Osteocyte (in vitro differentiated cells): ENCODE data around the gene BRCA2. TPM values are rescaled to one million over a fixed set of nuclear protein-coding genes. Genes with fewer than 3 reads are reported as not detected.

Source experiments
- DNase-seq: peaks from one replicate; pipeline ENCODE4 v3.0.0; 2021; ENCODE audit warnings: mixed read lengths; ENCODE audit not compliant: unreplicated experiment; ENCODE audit errors: extremely low spot score
- H3K27ac Mint-ChIP-seq: one replicate; pipeline ENCODE4 v1.8.0; 2021; ENCODE audit warnings: mild to moderate bottlenecking, mixed read lengths; ENCODE audit not compliant: unreplicated experiment
- H3K27me3 Mint-ChIP-seq: one replicate; pipeline ENCODE4 v1.8.0; 2021; ENCODE audit warnings: mixed read lengths; ENCODE audit not compliant: unreplicated experiment
- H3K36me3 Mint-ChIP-seq: one replicate; pipeline ENCODE4 v1.8.0; 2021; ENCODE audit warnings: mixed read lengths; ENCODE audit not compliant: unreplicated experiment
- H3K4me1 Mint-ChIP-seq: one replicate; pipeline ENCODE4 v1.8.0; 2021; ENCODE audit warnings: mixed read lengths; ENCODE audit not compliant: unreplicated experiment
- H3K4me3 Mint-ChIP-seq: one replicate; pipeline ENCODE4 v1.8.0; 2021; ENCODE audit warnings: mild to moderate bottlenecking, moderate library complexity, mixed read lengths; ENCODE audit not compliant: unreplicated experiment
- H3K9me3 Mint-ChIP-seq: one replicate; pipeline ENCODE4 v1.8.0; 2021; ENCODE audit warnings: mixed read lengths; ENCODE audit not compliant: unreplicated experiment
- CTCF ChIP-seq: fragments of 200-600 bp; sonication (generic); IDR thresholded peaks from 2 replicates; pipeline ENCODE4 v1.5.0; 2021; ENCODE audit warnings: antibody characterized with exemption, mild to moderate bottlenecking, moderate library complexity
- long read RNA-seq: library from polyadenylated mRNA; unstranded; transcript quantifications from one replicate; pipeline ENCODE4 v2.0.0, GENCODE V29; 2021
- total RNA-seq: library from RNA; stranded (reverse); gene quantifications from 2 replicates; pipeline ENCODE4 v1.2.1, GENCODE V29; 2021

Gene BRCA2
- 2.6 and 2.8 TPM in 2 replicates for total RNA-seq
- long read RNA-seq, partial matches to known transcripts, result 26 of 28 reads
- long read RNA-seq, other reads (novel, unspliced or antisense), result 2 of 28 reads

GRCh38 chr13:32315238-32316027, at the start of gene BRCA2, which contains the start of gene ZAR1L:
TSS of gene BRCA2 (plus strand) at chr13:32315508. CDS start at chr13:32316461, 953 bp downstream.
TSS of gene ZAR1L (minus strand) at chr13:32315363. CDS start at chr13:32311925, 3,438 bp downstream.
- Mint-ChIP-seq H3K27ac (peak within 1 kb of the TSS; percentile 99), H3K36me3 (no peaks in the 10 kb centered on the region), H3K4me1 (peaks cover 4% of the 10 kb centered on the region), H3K4me3 (peak within 1 kb of the TSS; percentile 96), H3K9me3 (no peaks in the 10 kb centered on the region), H3K27me3 (no peaks in the 10 kb centered on the region)
- DNase-seq, result peak; percentile 94
- no peak for TF ChIP-seq CTCF

GRCh38 chr13:32265726-32266125, 49.6 kb upstream of the BRCA2 start:
- Mint-ChIP-seq H3K36me3 (no peaks in the 10 kb centered on the region), H3K27me3 (no peaks in the 10 kb centered on the region), H3K27ac (no peak overlapping the region), H3K4me1 (peaks cover 26% of the 10 kb centered on the region), H3K9me3 (no peaks in the 10 kb centered on the region), H3K4me3 (no peak overlapping the region)
- TF ChIP-seq CTCF, result no peak
- no peak for DNase-seq

- DNase-seq, result no peak
- no peaks in the 10 kb centered on the region for H3K36me3 Mint-ChIP-seq
- no peak overlapping the region for H3K27ac Mint-ChIP-seq
- H3K9me3 Mint-ChIP-seq, result no peaks in the 10 kb centered on the region
- H3K27me3 Mint-ChIP-seq, result no peaks in the 10 kb centered on the region
- TF ChIP-seq CTCF, result no peak
- peaks cover 22% of the 10 kb centered on the region for H3K4me1 Mint-ChIP-seq
- no peak overlapping the region for H3K4me3 Mint-ChIP-seq
Observed at GRCh38 chr13:32266130-32266529, 49.2 kb upstream of the BRCA2 start.

GRCh38 chr13:32267836-32268439, 47.4 kb upstream of the BRCA2 start:
- no peak overlapping the region for H3K27ac Mint-ChIP-seq
- H3K9me3 Mint-ChIP-seq, result no peaks in the 10 kb centered on the region

More at GRCh38 chr13:32267836-32268439, 47.4 kb upstream of the BRCA2 start:
- DNase-seq, result no peak
- H3K36me3 Mint-ChIP-seq, result no peaks in the 10 kb centered on the region
- TF ChIP-seq CTCF, result peak; percentile 30
- peaks cover 11% of the 10 kb centered on the region for H3K4me1 Mint-ChIP-seq
- no peaks in the 10 kb centered on the region for H3K27me3 Mint-ChIP-seq
- no peak overlapping the region for H3K4me3 Mint-ChIP-seq
